Measurements from ENCODE around the gene ARID4B. TPM values are rescaled to one million over a fixed set of nuclear protein-coding genes. Genes with fewer than 3 reads are reported as not detected.

Gene ARID4B
- total RNA-seq, 1 donor from 2014 or later = 50.8 TPM

DNA sequence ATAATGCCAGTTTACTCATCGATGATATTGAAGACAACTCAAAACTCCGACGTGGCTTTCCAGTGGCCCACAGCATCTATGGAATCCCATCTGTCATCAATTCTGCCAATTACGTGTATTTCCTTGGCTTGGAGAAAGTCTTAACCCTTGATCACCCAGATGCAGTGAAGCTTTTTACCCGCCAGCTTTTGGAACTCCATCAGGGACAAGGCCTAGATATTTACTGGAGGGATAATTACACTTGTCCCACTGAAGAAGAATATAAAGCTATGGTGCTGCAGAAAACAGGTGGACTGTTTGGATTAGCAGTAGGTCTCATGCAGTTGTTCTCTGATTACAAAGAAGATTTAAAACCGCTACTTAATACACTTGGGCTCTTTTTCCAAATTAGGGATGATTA lies 14.1 kb upstream of the ARID4B start:
- peaks cover 27% of the 10 kb centered on the region for H3K36me3 Mint-ChIP-seq (ENCODE audit: low read depth)
- intact Hi-C loops (cut with micrococcal nuclease) = no loop called here
- H3K4me3 Mint-ChIP-seq = no peak overlapping the region
- peaks cover 13% of the 10 kb centered on the region for H3K4me1 Mint-ChIP-seq
- no peaks in the 10 kb centered on the region for H3K9me3 Mint-ChIP-seq
- no peak for DNase-seq
- no peaks in the 10 kb centered on the region for H3K27me3 Mint-ChIP-seq
- H3K27ac Mint-ChIP-seq = no peak overlapping the region

DNA sequence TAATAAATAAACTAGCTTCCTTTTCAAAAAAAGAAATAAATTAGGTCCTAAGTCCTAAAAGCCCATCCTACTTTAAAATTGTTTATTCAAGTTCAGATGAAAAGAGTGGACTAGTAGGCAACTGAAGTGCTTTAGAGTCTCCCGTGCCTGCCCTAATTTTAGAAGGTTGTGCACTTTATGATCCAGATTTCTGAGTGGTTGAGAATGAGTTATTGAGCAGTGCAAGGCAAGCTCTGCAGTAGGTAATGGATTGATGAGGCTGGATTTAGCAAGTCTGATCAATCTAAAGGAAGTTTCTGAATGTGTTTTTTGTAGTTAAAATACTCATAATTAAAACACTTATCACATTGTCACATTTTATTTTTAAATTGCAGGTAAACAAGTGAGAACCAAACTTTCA lies 13.4 kb upstream of the ARID4B start:
- peaks cover 28% of the 10 kb centered on the region for H3K36me3 Mint-ChIP-seq (ENCODE audit: low read depth)
- no peaks in the 10 kb centered on the region for H3K9me3 Mint-ChIP-seq
- H3K27me3 Mint-ChIP-seq = no peaks in the 10 kb centered on the region
- intact Hi-C loops (cut with micrococcal nuclease) = no loop called here
- H3K4me1 Mint-ChIP-seq = peaks cover 18% of the 10 kb centered on the region
- no peak for DNase-seq
- no peak overlapping the region for H3K27ac Mint-ChIP-seq
- no peak overlapping the region for H3K4me3 Mint-ChIP-seq

DNA sequence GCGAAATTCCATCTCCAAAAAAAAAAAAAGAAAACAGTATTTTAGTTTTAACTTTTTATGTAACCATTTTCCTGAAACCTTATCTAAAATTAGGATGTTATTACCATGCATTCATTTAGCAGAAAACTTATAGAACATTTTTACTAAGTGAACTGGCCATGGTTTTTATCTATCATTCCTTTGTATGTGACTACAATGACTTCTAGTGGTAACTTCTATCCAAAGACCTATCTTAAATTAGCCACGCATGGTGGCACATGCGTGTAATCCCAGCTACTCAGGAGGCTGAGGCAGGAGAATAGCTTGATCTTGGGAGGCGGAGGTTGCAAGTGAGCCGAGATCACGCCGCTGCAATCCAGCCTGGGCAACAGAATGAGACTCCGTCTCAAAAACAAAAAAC lies 11.8 kb upstream of the ARID4B start:
- intact Hi-C loops (cut with micrococcal nuclease) = no loop called here
- no peaks in the 10 kb centered on the region for H3K9me3 Mint-ChIP-seq
- no peak overlapping the region for H3K4me3 Mint-ChIP-seq
- H3K27me3 Mint-ChIP-seq = no peaks in the 10 kb centered on the region
- peaks cover 22% of the 10 kb centered on the region for H3K4me1 Mint-ChIP-seq
- H3K36me3 Mint-ChIP-seq (ENCODE audit: low read depth) = peaks cover 26% of the 10 kb centered on the region
- peak overlapping the region; percentile 21 for H3K27ac Mint-ChIP-seq
- DNase-seq = no peak

DNA sequence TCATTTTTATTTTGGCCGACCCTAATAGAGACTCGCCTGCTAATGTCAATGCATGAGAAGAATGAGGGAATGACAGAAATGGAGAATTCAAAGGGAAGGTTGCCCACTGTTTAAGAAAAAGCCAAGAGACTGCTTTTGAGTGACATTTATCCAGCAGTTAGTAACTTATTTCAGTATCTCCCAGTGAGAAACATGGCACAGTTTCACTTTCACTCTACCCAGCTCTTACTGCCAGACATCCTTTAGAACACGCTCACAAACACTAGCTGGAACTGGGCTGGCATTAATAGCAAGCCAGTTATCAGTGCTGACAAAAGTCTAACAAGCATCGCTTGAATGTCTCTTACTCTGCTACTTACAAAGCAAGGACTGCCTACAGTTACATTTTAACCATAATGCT lies 8.9 kb upstream of the ARID4B start:
- peaks cover 17% of the 10 kb centered on the region for H3K36me3 Mint-ChIP-seq (ENCODE audit: low read depth)
- DNase-seq = peak; percentile 81
- H3K4me3 Mint-ChIP-seq = peak overlapping the region; percentile 71

DNA sequence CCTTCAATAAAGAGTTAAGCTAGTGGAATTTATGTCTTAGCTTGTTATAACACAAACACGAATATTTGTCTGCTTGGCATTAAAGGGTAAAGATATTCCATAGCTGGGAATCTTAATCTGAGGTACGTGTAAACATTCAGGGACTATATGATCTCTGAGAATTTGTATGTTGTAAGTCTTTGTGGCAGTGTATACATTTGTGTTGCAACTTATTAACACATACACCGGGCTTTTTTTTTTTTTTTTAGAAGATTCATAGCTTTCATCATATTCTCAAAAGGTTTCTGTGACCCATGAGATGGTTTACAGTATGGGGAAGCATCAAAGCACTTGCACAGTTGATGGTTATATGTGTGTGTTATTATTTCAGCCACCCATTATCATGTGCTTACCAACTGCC lies 3.4 kb upstream of the ARID4B start:
- intact Hi-C loops (cut with micrococcal nuclease) = no loop called here
- peaks cover 22% of the 10 kb centered on the region for H3K36me3 Mint-ChIP-seq (ENCODE audit: low read depth)
- H3K27me3 Mint-ChIP-seq = no peaks in the 10 kb centered on the region
- H3K4me1 Mint-ChIP-seq = peaks cover 14% of the 10 kb centered on the region
- DNase-seq = no peak
- H3K9me3 Mint-ChIP-seq = no peaks in the 10 kb centered on the region
- H3K27ac Mint-ChIP-seq = no peak overlapping the region
- H3K4me3 Mint-ChIP-seq = no peak overlapping the region

More for the DNA sequence above, 8.9 kb upstream of the ARID4B start:
- H3K4me1 Mint-ChIP-seq = peaks cover 17% of the 10 kb centered on the region
- no peaks in the 10 kb centered on the region for H3K27me3 Mint-ChIP-seq
- peak overlapping the region; percentile 63 for H3K27ac Mint-ChIP-seq
- H3K9me3 Mint-ChIP-seq = no peaks in the 10 kb centered on the region
- intact Hi-C loops (cut with micrococcal nuclease) = no loop called here

DNA sequence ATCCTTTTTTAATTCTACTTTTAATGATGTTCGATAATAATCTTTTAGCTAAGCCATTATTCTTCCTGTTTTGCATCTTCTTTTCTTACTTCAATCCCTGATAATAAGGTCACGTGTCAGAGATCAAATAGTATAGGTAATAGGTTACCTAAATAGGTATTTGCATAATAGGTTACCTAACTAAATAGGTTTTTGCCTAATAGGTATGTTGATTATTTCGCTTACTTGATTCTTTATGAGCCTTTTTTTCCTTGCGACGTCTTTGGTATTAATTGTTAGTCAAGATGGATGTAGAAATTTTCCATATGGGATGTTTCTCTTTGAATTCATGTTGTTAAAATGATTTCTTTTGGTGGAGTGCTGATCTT lies 2.9 kb upstream of the ARID4B start:
- H3K36me3 Mint-ChIP-seq (ENCODE audit: low read depth) = peaks cover 22% of the 10 kb centered on the region
- DNase-seq = no peak
- no peaks in the 10 kb centered on the region for H3K9me3 Mint-ChIP-seq
- H3K27me3 Mint-ChIP-seq = no peaks in the 10 kb centered on the region
- H3K4me3 Mint-ChIP-seq = no peak overlapping the region
- H3K4me1 Mint-ChIP-seq = peaks cover 14% of the 10 kb centered on the region
- H3K27ac Mint-ChIP-seq = peak overlapping the region; percentile 32
- intact Hi-C loops (cut with micrococcal nuclease) = no loop called here

DNA sequence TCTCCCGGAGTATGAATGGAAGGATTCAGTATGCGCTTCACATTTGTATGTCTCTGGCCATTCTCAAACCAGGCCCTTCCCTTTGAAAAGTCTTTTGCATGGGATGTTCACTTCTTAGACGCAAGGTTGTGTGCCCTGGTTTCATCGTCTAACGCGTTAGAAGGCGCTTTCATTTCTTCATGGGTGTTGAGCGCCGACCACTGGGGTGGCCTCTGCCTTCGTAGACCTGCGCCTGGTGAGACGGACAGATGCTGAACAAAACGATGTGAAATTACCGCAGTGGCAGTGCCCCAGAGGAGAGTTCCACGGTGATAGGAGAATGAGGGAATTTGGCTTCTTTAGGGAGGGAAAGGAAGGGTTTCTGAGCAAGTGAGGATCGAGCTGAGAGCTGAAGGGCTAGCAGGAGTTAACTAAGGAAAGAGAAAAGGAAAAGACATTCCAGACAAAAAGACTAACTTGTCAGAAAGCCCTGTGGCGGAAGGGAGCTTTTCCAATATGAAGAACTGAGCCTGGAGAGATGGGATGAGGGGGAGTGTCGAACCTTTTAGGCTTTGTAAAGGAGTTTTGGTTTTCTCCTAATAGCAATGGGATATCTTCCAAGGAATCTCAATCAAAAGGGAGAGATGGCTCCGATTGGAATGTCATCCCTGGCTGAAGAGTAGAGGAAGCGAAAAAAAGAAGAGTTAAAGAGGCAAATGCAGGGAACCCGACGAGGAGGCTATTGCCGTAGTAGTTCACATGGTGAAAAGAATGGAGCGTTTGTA lies 1.3 kb upstream of the ARID4B start:
- intact Hi-C loops (cut with micrococcal nuclease) = loop anchor here (2.0 to 10.0 kb wide), 8 partner anchors 122 to 957 kb away; partner anchors contain the start of genes B3GALNT2, COA6, LYST and TARBP1
- DNase-seq = peak; percentile 87

DNA sequence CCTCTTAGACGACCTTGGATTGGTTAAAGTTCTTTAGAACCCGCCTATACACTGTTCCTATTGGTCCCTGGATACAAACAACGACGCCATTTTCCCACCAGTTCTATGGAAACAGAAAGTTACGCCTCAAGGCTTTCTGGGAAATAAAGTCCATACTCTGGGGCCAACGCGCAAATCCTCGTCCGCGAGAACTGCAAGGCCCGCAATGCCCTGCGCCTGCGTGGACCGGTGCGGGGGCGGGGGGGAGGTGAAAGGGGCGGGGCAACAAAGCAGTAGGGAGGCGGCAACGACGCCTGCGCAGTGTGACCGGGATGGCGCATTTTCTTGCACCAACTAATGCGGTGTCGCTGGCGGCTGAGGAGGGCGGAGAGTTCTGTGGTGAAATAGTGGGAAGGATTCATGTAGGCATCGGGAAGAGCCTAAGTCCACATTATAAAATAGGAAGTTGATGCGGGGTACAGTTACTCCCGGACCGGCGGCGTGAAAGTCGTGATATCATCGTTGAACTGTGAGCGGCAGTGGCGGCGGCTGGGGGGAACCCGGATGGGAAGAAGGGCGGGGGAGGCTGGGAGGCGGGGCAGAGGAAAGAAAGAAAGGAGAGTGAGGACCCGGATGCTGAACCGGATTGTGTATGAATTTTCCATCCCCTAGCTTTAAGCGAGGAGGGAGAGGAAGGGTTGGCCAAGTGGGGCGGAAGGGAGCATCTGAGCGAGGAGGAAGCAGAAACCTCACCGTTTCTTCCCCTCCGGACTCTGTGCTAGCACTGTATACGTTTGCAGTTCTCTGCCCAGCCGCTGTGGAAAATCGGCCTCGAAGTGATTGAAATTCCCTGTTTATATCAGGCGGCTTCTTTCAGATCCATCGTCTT lies 526 bp upstream of the ARID4B start, which contains the start of gene GGPS1:
Gene GGPS1 (plus strand): TSS at position 300 of the 868 bp plus-strand sequence. CDS start 6,695 bp downstream, outside the sequence.
- intact Hi-C loops (cut with micrococcal nuclease) = loop anchor here (1.0 to 10.0 kb wide), 17 partner anchors 11 to 956 kb away; partner anchors contain the start of genes B3GALNT2, COA6, LYST and RBM34
- Mint-ChIP-seq H3K27me3 (no peaks in the 10 kb centered on the region), H3K36me3 (ENCODE audit: low read depth) (peaks cover 29% of the 10 kb centered on the region), H3K27ac (no peak within 1 kb of the TSS), H3K4me1 (peaks cover 25% of the 10 kb centered on the region), H3K4me3 (no peak within 1 kb of the TSS), H3K9me3 (no peaks in the 10 kb centered on the region)
- DNase-seq = peak; percentile 98

More for the DNA sequence above, 1.3 kb upstream of the ARID4B start:
- Mint-ChIP-seq H3K4me1 (peaks cover 23% of the 10 kb centered on the region), H3K27ac (no peak overlapping the region), H3K36me3 (ENCODE audit: low read depth) (peaks cover 29% of the 10 kb centered on the region), H3K27me3 (no peaks in the 10 kb centered on the region), H3K9me3 (no peaks in the 10 kb centered on the region), H3K4me3 (no peak overlapping the region)

DNA sequence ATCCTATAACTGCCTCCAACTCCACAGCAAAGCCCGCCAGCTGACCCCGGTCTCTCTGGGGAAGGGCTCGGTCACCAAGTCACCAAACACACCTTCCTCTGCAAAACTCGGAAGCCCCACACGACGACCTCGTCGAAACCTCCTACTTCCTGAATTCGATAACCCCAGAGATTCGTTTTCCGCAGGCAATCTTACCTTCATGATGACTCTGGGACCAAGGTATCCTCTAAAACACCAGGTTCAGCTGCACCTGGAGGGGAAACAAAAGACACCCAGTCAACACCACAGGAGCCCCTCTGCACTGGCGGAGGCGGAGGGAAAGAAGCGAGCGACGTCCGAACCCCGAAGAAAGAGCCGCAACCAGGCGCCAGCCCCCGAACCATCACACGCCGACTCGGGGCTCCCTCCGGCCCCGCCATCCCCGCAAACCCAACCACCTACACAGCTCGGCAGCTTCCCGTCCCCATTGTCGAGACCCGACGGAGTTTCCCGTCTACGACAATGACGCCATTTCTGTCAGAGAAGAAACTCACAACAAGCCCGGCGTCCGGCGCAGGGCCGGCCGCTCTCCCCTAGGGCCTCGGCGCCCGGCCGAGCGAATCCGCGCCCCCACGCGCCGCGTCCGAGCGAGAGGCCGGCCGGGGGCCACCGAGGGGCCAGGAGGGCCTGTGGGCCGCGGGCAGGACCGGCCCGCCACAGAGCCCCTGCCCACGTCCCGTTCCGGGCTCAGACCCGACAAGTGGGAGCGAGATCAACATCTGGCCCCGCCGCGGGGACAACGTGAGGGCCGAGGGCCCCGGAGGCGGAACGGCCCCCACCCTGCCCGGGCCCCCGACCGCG lies 1.0 kb downstream of the ARID4B start:
- peaks cover 29% of the 10 kb centered on the region for H3K4me1 Mint-ChIP-seq
- H3K4me3 Mint-ChIP-seq = peak overlapping the region; percentile 99
- peak; percentile 91 for DNase-seq
- H3K27ac Mint-ChIP-seq = peak overlapping the region; percentile 97
- H3K36me3 Mint-ChIP-seq (ENCODE audit: low read depth) = peaks cover 34% of the 10 kb centered on the region
- H3K27me3 Mint-ChIP-seq = no peaks in the 10 kb centered on the region
- intact Hi-C loops (cut with micrococcal nuclease) = loop anchor here (5.0 to 10.0 kb wide), 5 partner anchors 120 to 955 kb away; partner anchors contain the start of gene COA6
- H3K9me3 Mint-ChIP-seq = no peaks in the 10 kb centered on the region

DNA sequence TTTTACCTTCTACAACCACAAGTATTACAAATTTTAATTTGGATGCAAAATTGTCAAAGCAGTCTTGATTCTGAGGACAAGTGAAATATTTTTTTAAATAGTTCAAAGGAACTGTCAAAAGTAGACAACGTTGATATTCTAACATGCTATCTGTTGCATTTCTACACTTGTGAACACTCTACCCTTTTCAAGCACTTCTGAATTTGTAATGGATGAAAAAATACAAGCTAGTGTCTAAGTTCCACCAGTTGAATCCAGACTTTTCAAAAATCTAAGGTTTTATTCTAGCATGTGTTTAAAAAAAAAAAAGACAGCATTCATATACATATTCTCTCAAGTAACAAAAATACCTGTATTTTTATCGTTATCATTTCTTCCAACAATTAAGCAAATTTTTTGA lies 2.1 kb downstream of the ARID4B start:
- Mint-ChIP-seq H3K9me3 (no peaks in the 10 kb centered on the region), H3K4me1 (peaks cover 34% of the 10 kb centered on the region), H3K36me3 (ENCODE audit: low read depth) (peaks cover 39% of the 10 kb centered on the region), H3K4me3 (peak overlapping the region; percentile 99), H3K27ac (peak overlapping the region; percentile 85), H3K27me3 (no peaks in the 10 kb centered on the region)
- no peak for DNase-seq
- intact Hi-C loops (cut with micrococcal nuclease) = loop anchor here (5.0 to 10.0 kb wide), 5 partner anchors 119 to 954 kb away; partner anchors contain the start of gene COA6

DNA sequence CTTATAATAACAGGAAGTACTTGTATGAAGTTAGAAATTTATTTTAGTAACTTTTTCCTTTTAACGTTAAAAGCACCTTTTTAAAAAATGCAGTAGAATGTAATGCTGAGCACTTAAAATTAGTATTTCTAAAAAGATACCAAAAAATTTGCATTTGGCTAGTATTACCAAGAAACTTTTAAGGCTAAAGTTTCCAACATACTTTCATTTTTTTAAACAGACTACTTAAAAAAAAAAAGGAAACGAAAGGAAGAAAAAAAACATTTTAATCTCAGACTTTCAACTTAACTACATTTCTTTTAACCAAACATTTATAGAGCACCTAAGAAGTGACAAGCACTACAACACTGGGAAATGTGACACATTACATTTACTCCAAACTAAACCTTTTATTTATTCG lies 2.8 kb downstream of the ARID4B start:
- no peak for DNase-seq
- Mint-ChIP-seq H3K36me3 (ENCODE audit: low read depth) (peaks cover 41% of the 10 kb centered on the region), H3K4me3 (peak overlapping the region; percentile 99), H3K27ac (peak overlapping the region; percentile 85), H3K27me3 (no peaks in the 10 kb centered on the region), H3K4me1 (peaks cover 41% of the 10 kb centered on the region), H3K9me3 (no peaks in the 10 kb centered on the region)
- intact Hi-C loops (cut with micrococcal nuclease) = loop anchor here (5.0 to 10.0 kb wide), 5 partner anchors 118 to 953 kb away; partner anchors contain the start of gene COA6

DNA sequence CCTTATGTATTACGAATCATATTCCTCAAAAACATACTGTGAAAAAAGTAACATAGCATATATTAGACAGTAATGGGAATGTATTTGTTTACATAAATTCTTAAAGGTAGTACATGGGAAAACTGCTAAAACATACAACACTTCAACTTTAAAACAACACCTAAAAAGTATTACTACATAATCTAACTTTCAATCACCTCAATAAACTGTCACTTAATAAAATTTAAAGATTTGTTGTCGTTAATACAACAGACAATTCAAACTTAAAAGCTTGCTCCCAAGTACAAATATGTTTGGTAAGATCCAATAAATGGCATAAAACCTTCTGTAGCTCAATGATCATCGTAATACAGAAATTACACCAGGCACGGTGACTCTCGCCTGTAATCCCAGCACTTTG lies 3.7 kb downstream of the ARID4B start:
- Mint-ChIP-seq H3K4me1 (peaks cover 44% of the 10 kb centered on the region), H3K27me3 (no peaks in the 10 kb centered on the region), H3K4me3 (peak overlapping the region; percentile 74), H3K27ac (peak overlapping the region; percentile 67), H3K9me3 (no peaks in the 10 kb centered on the region), H3K36me3 (ENCODE audit: low read depth) (peaks cover 47% of the 10 kb centered on the region)
- intact Hi-C loops (cut with micrococcal nuclease) = loop anchor here (10.0 kb wide), 1 partner anchor 309 kb away; no protein-coding TSS in a partner anchor
- DNase-seq = no peak
